WI38 (cell line): ENCODE data around the gene CNGA2.

Experiments used
- H3K4me3 ChIP-seq: 2 replicates; pipeline ENCODE4 v1.5.1; 2011; ENCODE audit warnings: low read depth, mild to moderate bottlenecking, control low read depth, low read length
- CTCF ChIP-seq: IDR thresholded peaks from 2 replicates; pipeline ENCODE4 v1.5.1; 2012; ENCODE audit warnings: low read depth, mild to moderate bottlenecking, control low read depth, low read length

The CNGA2 gene

GRCh38 chrX:151765026-151765425, 30.5 kb downstream of the CNGA2 start:
- no peak overlapping the region for H3K4me3 ChIP-seq
- no peak for TF ChIP-seq CTCF

GRCh38 chrX:151771726-151772125, 37.2 kb downstream of the CNGA2 start:
- TF ChIP-seq CTCF, result no peak
- H3K4me3 ChIP-seq, result no peak overlapping the region

- H3K4me3 ChIP-seq, result no peak overlapping the region
- TF ChIP-seq CTCF, result no peak
Observed at GRCh38 chrX:151773434-151773833, 38.9 kb downstream of the CNGA2 start.

- TF ChIP-seq CTCF, result no peak
- no peak overlapping the region for H3K4me3 ChIP-seq
Observed at GRCh38 chrX:151774421-151774820, 39.9 kb downstream of the CNGA2 start.

GRCh38 chrX:151776181-151776731, 41.7 kb downstream of the CNGA2 start:
- no peak for TF ChIP-seq CTCF
- no peak overlapping the region for H3K4me3 ChIP-seq

- no peak for TF ChIP-seq CTCF
- H3K4me3 ChIP-seq, result no peak overlapping the region
Observed at GRCh38 chrX:151776936-151777335, 42.4 kb downstream of the CNGA2 start.

- TF ChIP-seq CTCF, result no peak
- H3K4me3 ChIP-seq, result no peak overlapping the region
Observed at GRCh38 chrX:151779258-151779657, 44.7 kb downstream of the CNGA2 start.
